HG03175 (cell line): ENCODE results near the gene MYO7B.
"Not testable (repeated sequence)": the region's sequence is repeated elsewhere in the genome, so short reads cannot be mapped to it uniquely, and the experiment has no call there.

ENCODE experiments used
- ATAC-seq: cut with Tn5 transposase; IDR thresholded peaks from one replicate; pipeline ENCODE4 v1.9.1; 2021; ENCODE audit warnings: mild to moderate bottlenecking, moderate library complexity; ENCODE audit not compliant: unreplicated experiment

The MYO7B gene

DNA sequence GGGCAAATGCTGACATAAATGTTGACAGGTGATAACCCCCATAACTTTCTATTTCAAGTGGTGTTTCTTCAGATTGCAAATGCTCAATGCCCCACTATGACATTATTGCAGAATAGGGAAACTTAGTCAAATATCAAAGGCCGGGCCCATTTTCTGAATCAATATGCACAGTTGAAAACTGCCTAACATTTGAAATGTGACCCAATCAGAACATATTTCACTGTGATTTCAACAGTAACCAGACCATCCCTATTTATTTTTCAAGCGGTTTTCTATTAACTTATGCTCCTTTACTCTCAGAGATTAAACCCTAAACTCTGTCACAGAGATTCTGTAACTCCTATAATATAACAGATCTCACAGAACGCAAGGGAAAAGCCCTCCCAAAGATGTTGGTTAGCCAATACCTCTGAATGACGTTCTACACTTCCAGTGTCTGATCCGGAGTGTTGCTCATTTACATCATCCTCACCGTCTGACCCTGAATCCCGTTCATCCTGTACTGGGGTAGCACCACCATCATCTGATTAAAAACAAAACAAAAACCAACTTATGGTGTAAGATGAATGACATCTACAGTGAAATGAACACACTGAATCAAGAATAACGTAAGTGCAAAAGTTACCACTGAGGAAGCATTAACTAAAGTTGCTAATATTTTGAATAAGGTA lies 12.1 kb upstream of the MYO7B start:
- no peak for ATAC-seq

- not testable (repeated sequence) for ATAC-seq
Measured at GRCh38 chr2:127524198-127524834, 11.2 kb upstream of the MYO7B start.

DNA sequence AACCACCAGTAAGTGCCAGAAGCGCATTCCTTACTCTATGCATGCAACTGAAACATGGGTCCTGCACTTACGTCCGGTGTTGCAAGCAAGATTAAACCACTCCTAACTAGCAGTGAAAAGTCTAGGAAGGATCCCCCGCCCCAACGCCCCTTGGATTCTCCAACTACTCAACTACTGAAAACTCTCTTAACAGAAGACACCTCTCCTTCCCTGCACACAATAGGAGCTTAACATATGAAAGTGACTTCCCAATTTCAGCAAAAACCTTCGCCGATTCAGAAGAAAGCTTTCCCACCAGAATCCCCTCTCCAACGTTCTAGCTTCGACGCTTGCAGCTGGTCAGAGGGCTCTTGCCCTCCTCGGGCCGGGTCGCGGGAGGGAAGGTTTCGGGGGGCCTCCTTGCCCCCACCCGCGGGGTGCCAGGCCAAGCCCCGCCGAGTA lies 9.8 kb upstream of the MYO7B start:
- no peak for ATAC-seq

GRCh38 chr2:127526132-127527000 lies 9.1 kb upstream of the MYO7B start, which contains the start of gene IWS1:
IWS1 (minus strand) TSS chr2:127526489; CDS start chr2:127526208, 281 bp downstream.
- ATAC-seq, result peak; percentile 91

GRCh38 chr2:127527001-127527804 lies 8.3 kb upstream of the MYO7B start:
- ATAC-seq, result peak; percentile 5

DNA sequence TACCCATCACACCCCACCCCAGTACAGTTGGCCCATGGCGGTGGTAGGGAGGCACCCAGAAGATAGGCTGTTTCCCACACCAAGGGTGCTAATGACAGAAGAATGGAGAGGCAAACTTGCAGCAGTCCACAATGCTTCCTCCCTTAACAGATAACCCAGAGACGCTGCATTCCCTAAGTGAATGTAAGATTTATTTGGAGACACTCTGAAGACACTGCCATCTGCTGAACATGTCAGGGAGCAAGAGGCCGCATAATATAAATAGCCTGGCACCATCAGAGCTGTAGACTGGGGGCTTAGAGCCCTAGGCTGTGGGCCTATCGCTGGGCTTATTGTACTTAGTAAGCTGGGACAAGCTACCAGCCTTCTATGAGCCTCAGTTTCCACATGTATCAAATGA lies 7.0 kb upstream of the MYO7B start:
- no peak for ATAC-seq

- not testable (repeated sequence) for ATAC-seq
Measured at GRCh38 chr2:127529416-127529815, 6.1 kb upstream of the MYO7B start.

DNA sequence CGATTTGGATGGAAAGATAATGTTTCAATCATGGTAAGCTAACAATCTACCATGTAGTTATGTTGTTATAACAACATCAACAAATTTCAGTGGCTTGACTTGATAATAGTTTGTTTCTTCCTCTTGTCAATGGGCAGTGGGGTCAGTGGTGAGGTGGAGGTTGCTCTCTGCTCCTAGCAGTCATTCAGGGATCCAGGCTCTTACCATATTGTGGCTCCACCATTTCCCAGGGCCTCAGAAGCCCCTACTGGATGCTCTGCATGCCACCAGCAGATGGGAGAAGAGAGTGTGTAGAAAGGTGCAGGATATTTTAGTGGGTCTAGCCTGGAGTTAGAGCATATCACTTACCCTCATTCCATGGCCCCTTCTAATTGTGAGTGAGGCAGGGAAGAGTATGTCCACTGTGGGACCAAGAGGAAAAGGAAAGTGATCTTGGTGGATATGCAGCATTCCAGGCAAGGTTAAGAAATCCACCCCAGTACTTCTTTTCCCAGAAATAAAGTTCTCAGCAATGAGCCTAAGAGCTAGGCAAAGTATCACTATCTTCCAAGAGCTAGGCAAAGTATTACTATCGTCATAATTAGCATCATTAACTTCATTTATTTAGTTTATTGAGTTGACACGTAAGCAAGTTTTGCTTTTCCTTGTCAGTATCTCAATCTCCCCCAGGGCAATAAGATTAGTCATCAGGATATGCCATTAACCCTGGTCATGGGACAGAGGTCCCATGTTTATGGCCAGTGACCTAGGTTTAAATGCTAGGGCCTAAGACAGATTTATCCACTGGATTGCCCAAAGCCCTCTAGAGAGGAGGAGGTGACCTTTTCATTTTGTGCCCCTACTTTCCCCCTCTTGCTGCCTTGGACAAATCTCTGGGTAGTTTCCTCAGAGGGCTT lies 5.0 kb upstream of the MYO7B start:
- ATAC-seq, result no peak

GRCh38 chr2:127531221-127531648 lies 4.2 kb upstream of the MYO7B start:
- no peak for ATAC-seq

GRCh38 chr2:127532296-127532695 lies 3.2 kb upstream of the MYO7B start:
- no peak for ATAC-seq

GRCh38 chr2:127535918-127536317 lies 435 bp downstream of the MYO7B start:
- no peak for ATAC-seq

GRCh38 chr2:127536707-127537541 lies 1.4 kb downstream of the MYO7B start:
- ATAC-seq, result no peak

DNA sequence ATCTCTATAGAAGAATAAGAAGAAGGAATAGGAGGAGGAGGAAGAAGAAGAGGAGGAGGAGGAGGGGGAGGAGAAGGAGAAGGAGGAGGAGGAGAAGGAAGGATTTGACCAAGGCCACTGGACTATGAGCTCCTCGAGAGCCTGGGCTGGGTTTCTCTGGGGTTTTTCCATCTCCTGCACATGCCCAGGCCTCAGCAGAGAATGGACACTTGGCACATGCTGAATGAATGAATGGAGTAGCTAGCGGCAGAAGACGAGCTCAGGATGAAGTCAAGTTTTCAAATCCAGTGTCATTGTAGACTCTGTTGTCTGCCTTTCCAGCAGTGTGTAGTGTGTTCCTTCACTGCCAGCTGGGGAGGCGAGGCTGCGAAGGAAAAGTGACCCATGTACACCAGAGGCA lies 2.2 kb downstream of the MYO7B start:
- no peak for ATAC-seq

DNA sequence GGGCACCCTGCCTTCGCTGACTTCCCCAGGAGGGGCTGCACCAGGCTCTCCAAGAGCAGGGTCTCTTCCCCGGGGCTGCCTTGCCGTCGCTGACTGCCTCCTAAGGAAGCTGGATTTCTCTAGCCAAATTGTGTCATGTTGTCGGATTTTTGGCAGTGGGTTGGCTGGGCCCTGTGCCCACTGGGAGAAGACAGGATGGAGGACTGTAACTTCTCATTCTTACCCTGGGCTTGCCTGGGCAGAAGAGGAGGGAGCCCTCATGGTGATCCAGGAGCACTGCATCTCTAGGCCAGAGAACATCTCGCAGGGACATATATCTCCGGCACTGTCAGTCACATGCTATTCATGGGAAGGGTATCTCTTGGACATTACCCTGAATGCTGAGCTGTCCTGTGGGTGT lies 6.3 kb downstream of the MYO7B start:
- ATAC-seq, result no peak

GRCh38 chr2:127542231-127542630 lies 6.7 kb downstream of the MYO7B start:
- ATAC-seq, result no peak

- not testable (repeated sequence) for ATAC-seq
Measured at GRCh38 chr2:127543013-127543501, 7.6 kb downstream of the MYO7B start.

GRCh38 chr2:127545189-127545588 lies 9.7 kb downstream of the MYO7B start:
- ATAC-seq, result no peak

- ATAC-seq, result no peak
Measured at GRCh38 chr2:127545796-127546195, 10.3 kb downstream of the MYO7B start.

DNA sequence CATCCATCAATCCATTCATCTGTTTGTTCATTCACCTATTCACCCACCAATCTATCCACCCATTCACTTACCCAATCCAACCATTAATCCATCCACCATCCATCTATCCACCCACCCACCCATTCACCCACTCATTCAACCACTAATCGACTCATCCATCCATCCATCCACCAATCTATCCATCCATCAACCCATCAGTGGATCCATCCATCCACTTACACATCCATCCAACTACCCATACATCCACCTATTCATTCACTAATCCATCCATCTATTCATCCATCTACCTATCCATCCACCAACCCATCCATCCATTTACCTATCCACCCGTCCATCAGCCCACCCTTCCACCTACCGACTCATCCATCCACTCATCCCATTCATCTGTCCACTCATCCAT lies 11.3 kb downstream of the MYO7B start:
- no peak for ATAC-seq
